Measurements from ENCODE around the gene MEF2B. TPM values are rescaled to one million over a fixed set of nuclear protein-coding genes. Genes with fewer than 3 reads are reported as not detected.

Gene MEF2B
- polyA plus RNA-seq, 1 donor from 2014 or later: 0.22 TPM

GRCh38 chr19:19201697-19202630 is 31.9 kb upstream of the MEF2B start:
- Histone ChIP-seq H3K27me3 (ENCODE audit: insufficient read depth, low read depth, low read length) (no peaks in the 10 kb centered on the region), H3K9me2 (ENCODE audit: insufficient read depth, low read length) (no peaks in the 10 kb centered on the region), H2AFZ (ENCODE audit: low read depth, low read length) (no peak overlapping the region), H3K4me3 (ENCODE audit: low read length) (peak overlapping the region; percentile 77), H4K20me1 (ENCODE audit: insufficient read depth) (no peaks in the 10 kb centered on the region), H3K9me3 (ENCODE audit: low read length) (no peaks in the 10 kb centered on the region), H3K4me2 (ENCODE audit: low read length) (no peak overlapping the region), H3K9ac (ENCODE audit: low read length) (no peak overlapping the region), H3K27ac (ENCODE audit: low read length) (no peak overlapping the region), H3K36me3 (ENCODE audit: insufficient read depth, low read length) (no peaks in the 10 kb centered on the region), H3F3A (ENCODE audit: insufficient read depth, low read length, poor library complexity, severe bottlenecking) (no peaks in the 10 kb centered on the region), H3K79me2 (replicated peaks; ENCODE audit: insufficient read depth, low read length) (no peaks in the 10 kb centered on the region)
- TF ChIP-seq SMC3 (conservative IDR thresholded peaks at IDR 0.05; ENCODE audit: poor library complexity): no peak

GRCh38 chr19:19193926-19194325 is 23.9 kb upstream of the MEF2B start:
- Histone ChIP-seq H3K36me3 (ENCODE audit: insufficient read depth, low read length) (no peaks in the 10 kb centered on the region), H3K9ac (ENCODE audit: low read length) (no peak overlapping the region), H3K79me2 (replicated peaks; ENCODE audit: insufficient read depth, low read length) (peaks cover 15% of the 10 kb centered on the region), H4K20me1 (ENCODE audit: insufficient read depth) (no peaks in the 10 kb centered on the region), H3K27me3 (ENCODE audit: insufficient read depth, low read depth, low read length) (no peaks in the 10 kb centered on the region), H3K9me3 (ENCODE audit: low read length) (no peaks in the 10 kb centered on the region), H3K4me3 (ENCODE audit: low read length) (no peak overlapping the region), H2AFZ (ENCODE audit: low read depth, low read length) (no peak overlapping the region), H3K4me2 (ENCODE audit: low read length) (no peak overlapping the region), H3K9me2 (ENCODE audit: insufficient read depth, low read length) (no peaks in the 10 kb centered on the region), H3K27ac (ENCODE audit: low read length) (no peak overlapping the region), H3F3A (ENCODE audit: insufficient read depth, low read length, poor library complexity, severe bottlenecking) (no peaks in the 10 kb centered on the region)
- no peak for TF ChIP-seq POLR2AphosphoS5 (IDR thresholded peaks at IDR 0.05)
- TF ChIP-seq REST (IDR thresholded peaks at IDR 0.05; ENCODE audit: borderline replicate concordance): no peak
- TF ChIP-seq RAD21 (conservative IDR thresholded peaks at IDR 0.05): no peak
- no peak for TF ChIP-seq TAF1 (IDR thresholded peaks at IDR 0.05; ENCODE audit: low read depth)
- no peak for TF ChIP-seq EP300 (conservative IDR thresholded peaks at IDR 0.05; ENCODE audit: poor library complexity, severe bottlenecking)
- TF ChIP-seq SMC3 (conservative IDR thresholded peaks at IDR 0.05; ENCODE audit: poor library complexity): no peak
- no peak for TF ChIP-seq EZH2 (IDR thresholded peaks at IDR 0.05; ENCODE audit: borderline replicate concordance, insufficient read depth, low read length, poor library complexity, severe bottlenecking)
- TF ChIP-seq CTCF (IDR thresholded peaks at IDR 0.05; ENCODE audit: poor library complexity, severe bottlenecking): no peak
- no peak for TF ChIP-seq MXI1 (conservative IDR thresholded peaks at IDR 0.05; ENCODE audit: poor library complexity, severe bottlenecking)
